H1 (cell line): ENCODE measurements around the gene AGXT2. TPM values are rescaled to one million over a fixed set of nuclear protein-coding genes. Genes with fewer than 3 reads are reported as not detected.

ENCODE experiments used
- CTCF ChIA-PET: fragments of 300-600 bp; sonication (Branson Sonifier 250); formaldehyde crosslinking; loops from one replicate; lab custom pipeline; 2021; ENCODE audit not compliant: partially characterized antibody; lab: Charles Lee
- POLR2A ChIA-PET: fragments of 300-600 bp; sonication (Branson Sonifier 250); formaldehyde crosslinking; loops from one replicate; lab custom pipeline; 2021; ENCODE audit warnings: inconsistent platforms; ENCODE audit not compliant: partially characterized antibody; lab: Charles Lee
- DNase-seq, 2 experiments: peaks; one replicate each; pipeline versions ENCODE4 v3.0.0 to v3.0.0-alpha.2; 2010 to 2022; ENCODE audit warnings: low spot score in 2 of 2, low read depth in 1 of 2, mixed read lengths in 1 of 2
- FAIRE-seq: peaks from 2 replicates; lab custom pipeline; 2011; peaks lifted over from hg19 to GRCh38; lab: Jason Lieb, UNC
- H2AFZ ChIP-seq: 2 replicates; pipeline ENCODE4 v1.8.1; 2012; ENCODE audit warnings: low read length, inconsistent platforms
- H2AK5ac ChIP-seq: 2 replicates; pipeline ENCODE4 v1.6.1; 2013; ENCODE audit warnings: low read depth, low read length
- H2BK120ac ChIP-seq: replicated peaks from 2 replicates; pipeline ENCODE3; 2013; ENCODE audit warnings: low read depth, low read length, inconsistent platforms
- H2BK12ac ChIP-seq: 2 replicates; pipeline ENCODE4 v1.6.1; 2013; ENCODE audit warnings: low read depth, low read length
- H2BK15ac ChIP-seq: 2 replicates; pipeline ENCODE4 v1.6.1; 2013; ENCODE audit warnings: low read length
- H2BK20ac ChIP-seq: 2 replicates; pipeline ENCODE4 v1.6.1; 2013; ENCODE audit warnings: low read length
- H2BK5ac ChIP-seq: 2 replicates; pipeline ENCODE4 v1.6.1; 2013; ENCODE audit warnings: low read depth, low read length
- H3K14ac ChIP-seq: 2 replicates; pipeline ENCODE4 v1.6.1; 2013; ENCODE audit warnings: inconsistent platforms; ENCODE audit not compliant: insufficient read length
- H3K18ac ChIP-seq: 2 replicates; pipeline ENCODE4 v1.6.1; 2013; ENCODE audit warnings: low read length; ENCODE audit errors: extremely low read depth
- H3K23ac ChIP-seq: 2 replicates; pipeline ENCODE4 v1.6.1; 2013; ENCODE audit warnings: inconsistent platforms; ENCODE audit not compliant: insufficient read length
- H3K23me2 ChIP-seq: 2 replicates; pipeline ENCODE4 v1.6.1; 2013; ENCODE audit warnings: low read depth, low read length
- H3K27ac ChIP-seq: 2 replicates; pipeline ENCODE4 v1.6.1; 2011; ENCODE audit warnings: low read depth, low read length, inconsistent platforms
- H3K27me3 ChIP-seq, 4 experiments: replicated peaks in 1 of 4; 1 replicate in 1 of 4; 2 replicates in 3 of 4; pipeline versions ENCODE4 v1.6.1 to v1.8.1; 2011 to 2013; ENCODE audit warnings: low read length in 3 of 4, mild to moderate bottlenecking in 3 of 4, inconsistent platforms in 2 of 4, mixed read lengths in 2 of 4, moderate library complexity in 1 of 4; ENCODE audit not compliant: control insufficient read depth in 3 of 4, insufficient read depth in 3 of 4; ENCODE audit errors: extremely low read depth in 1 of 4
- H3K36me3 ChIP-seq, 4 experiments: 2 replicates each; pipeline versions ENCODE4 v1.6.1 to v1.8.1; 2011 to 2013; ENCODE audit warnings: mild to moderate bottlenecking in 4 of 4, low read length in 3 of 4, moderate library complexity in 2 of 4, control low read depth in 1 of 4, inconsistent platforms in 1 of 4; ENCODE audit not compliant: insufficient read depth in 4 of 4, control insufficient read depth in 2 of 4
- H3K4ac ChIP-seq: replicated peaks from 2 replicates; pipeline ENCODE3; 2013; ENCODE audit warnings: low read length, low read depth, mixed read lengths, inconsistent platforms; ENCODE audit not compliant: insufficient read length
- H3K4me1 ChIP-seq, 4 experiments: replicated peaks in 1 of 4; 1 replicate in 1 of 4; 2 replicates in 3 of 4; pipeline versions ENCODE4 v1.6.1 to v1.8.1; 2011 to 2013; ENCODE audit warnings: low read length in 3 of 4, inconsistent platforms in 2 of 4, mixed read lengths in 1 of 4; ENCODE audit not compliant: insufficient read depth in 4 of 4, control insufficient read depth in 3 of 4
- H3K4me2 ChIP-seq, 2 experiments: 2 replicates each; pipeline versions ENCODE4 v1.6.1 to v1.8.1; 2011 to 2013; ENCODE audit warnings: low read depth in 2 of 2, low read length in 2 of 2, control low read depth in 1 of 2, inconsistent platforms in 1 of 2, mild to moderate bottlenecking in 1 of 2; ENCODE audit not compliant: insufficient read depth in 1 of 2
- H3K4me3 ChIP-seq, 4 experiments: fragments of 200-600, 300-600 bp in 1 of 4; sonication (generic), shearing (Covaris generic), sonication (Bioruptor Twin) in 1 of 4; 2 replicates each; pipeline versions ENCODE4 v1.5.1 to v1.8.1; 2011 to 2016; ENCODE audit warnings: low read length in 4 of 4, low read depth in 3 of 4, control low read depth in 2 of 4, inconsistent platforms in 2 of 4, mild to moderate bottlenecking in 2 of 4, mixed read lengths in 1 of 4, moderate library complexity in 1 of 4; ENCODE audit not compliant: insufficient read depth in 2 of 4; ENCODE audit errors: extremely low read depth in 1 of 4
- H3K56ac ChIP-seq: replicated peaks from 2 replicates; pipeline ENCODE3; 2013; ENCODE audit warnings: low read depth, mild to moderate bottlenecking, mixed read lengths, low read length, inconsistent platforms; ENCODE audit not compliant: insufficient read length
- H3K79me1 ChIP-seq: 2 replicates; pipeline ENCODE4 v1.6.1; 2013; ENCODE audit warnings: low read depth, low read length, control low read depth
- H3K79me2 ChIP-seq, 2 experiments: 2 replicates each; pipeline versions ENCODE4 v1.6.1 to v1.8.1; 2012 to 2013; ENCODE audit warnings: low read length in 2 of 2, mild to moderate bottlenecking in 2 of 2, inconsistent platforms in 1 of 2; ENCODE audit not compliant: insufficient read depth in 2 of 2, control insufficient read depth in 1 of 2
- H3K9ac ChIP-seq, 4 experiments: replicated peaks in 1 of 4; 1 replicate in 1 of 4; 2 replicates in 3 of 4; pipeline versions ENCODE4 v1.6.1 to v1.8.1; 2011 to 2013; ENCODE audit warnings: low read depth in 3 of 4, low read length in 3 of 4, control low read depth in 2 of 4, mild to moderate bottlenecking in 2 of 4, moderate library complexity in 2 of 4, inconsistent platforms in 1 of 4; ENCODE audit errors: extremely low read depth in 1 of 4
- H3K9me3 ChIP-seq, 2 experiments: 2 replicates each; pipeline versions ENCODE4 v1.6.1 to v1.8.1; 2012 to 2013; ENCODE audit warnings: mild to moderate bottlenecking in 2 of 2, moderate library complexity in 2 of 2, control low read depth in 1 of 2, inconsistent platforms in 1 of 2, low read depth in 1 of 2, low read length in 1 of 2, mixed read lengths in 1 of 2; ENCODE audit not compliant: insufficient read depth in 2 of 2
- H4K20me1 ChIP-seq, 2 experiments: replicated peaks in 1 of 2; 2 replicates each; pipeline versions ENCODE3 to v1.8.1; 2011 to 2013; ENCODE audit warnings: inconsistent platforms in 2 of 2, low read length in 2 of 2, mild to moderate bottlenecking in 1 of 2; ENCODE audit not compliant: insufficient read depth in 2 of 2, control insufficient read depth in 1 of 2
- H4K5ac ChIP-seq: 2 replicates; pipeline ENCODE4 v1.6.1; 2013; ENCODE audit warnings: low read length, low read depth, mixed read lengths, inconsistent platforms; ENCODE audit not compliant: insufficient read length
- H4K8ac ChIP-seq: 2 replicates; pipeline ENCODE4 v1.8.0; 2013; ENCODE audit warnings: mild to moderate bottlenecking, moderate library complexity, low read length, inconsistent platforms; ENCODE audit not compliant: insufficient read depth; ENCODE audit errors: extremely low read depth
- H4K91ac ChIP-seq: replicated peaks from 2 replicates; pipeline ENCODE3; 2013; ENCODE audit warnings: low read length, mixed read lengths, inconsistent platforms; ENCODE audit not compliant: insufficient read length
- BRCA1 ChIP-seq: IDR thresholded peaks from 2 replicates; pipeline ENCODE4 v1.6.1; 2012; ENCODE audit warnings: low read depth, low read length, improper control_type of control experiment
- CBX8 ChIP-seq: fragments of 300-800, 300-1000 bp; sonication (generic); IDR thresholded peaks from 2 replicates; pipeline ENCODE4 v1.7.1; 2016; ENCODE audit warnings: low read depth, low read length, borderline replicate concordance
- FOSL1 ChIP-seq: IDR thresholded peaks from 2 replicates; pipeline ENCODE4 v1.6.1; 2011; ENCODE audit warnings: mild to moderate bottlenecking, low read depth, low read length, moderate library complexity; ENCODE audit not compliant: insufficient read depth
- GTF2F1 ChIP-seq: IDR thresholded peaks from 2 replicates; pipeline ENCODE4 v1.6.1; 2012; ENCODE audit warnings: low read depth, low read length, improper control_type of control experiment, borderline replicate concordance
- KDM4A ChIP-seq: IDR thresholded peaks from one replicate; pipeline ENCODE4 v1.7.1; 2012; ENCODE audit warnings: low read depth, mild to moderate bottlenecking, moderate library complexity, low read length, inconsistent platforms; ENCODE audit not compliant: severe bottlenecking
- MAX ChIP-seq: IDR thresholded peaks from 2 replicates; pipeline ENCODE4 v1.6.1; 2012; ENCODE audit warnings: inconsistent platforms
- POLR2AphosphoS5 ChIP-seq: IDR thresholded peaks from 2 replicates; pipeline ENCODE4 v1.6.1; 2011; ENCODE audit warnings: low read depth, low read length
- SP1 ChIP-seq: IDR thresholded peaks from 2 replicates; pipeline ENCODE4 v1.6.1; 2011; ENCODE audit warnings: low read depth, low read length
- SRF ChIP-seq: IDR thresholded peaks from 2 replicates; pipeline ENCODE4 v1.6.1; 2011; ENCODE audit warnings: mild to moderate bottlenecking, low read depth, low read length, moderate library complexity
- TBP ChIP-seq: IDR thresholded peaks from 2 replicates; pipeline ENCODE4 v1.6.1; 2011; ENCODE audit warnings: low read depth, low read length, improper control_type of control experiment
- TEAD4 ChIP-seq: IDR thresholded peaks from 2 replicates; pipeline ENCODE4 v1.6.1; 2012; ENCODE audit warnings: low read depth, low read length, inconsistent platforms, mixed read lengths
- ZNF274 ChIP-seq: IDR thresholded peaks from 2 replicates; pipeline ENCODE4 v1.7.0; 2012; ENCODE audit warnings: low read length, borderline replicate concordance; ENCODE audit errors: extremely low read depth
- WGBS, 2 experiments: shearing (Covaris generic) in 1 of 2; methylation state at CpG; one replicate each; pipeline versions ENCODE4 v1.1.6 to v1.1.7; 2013 to 2015; ENCODE audit warnings: low lambda C conversion rate in 2 of 2, mixed read lengths in 2 of 2, inconsistent platforms in 1 of 2, low coverage in 1 of 2, missing lambda C conversion rate in 1 of 2; ENCODE audit not compliant: insufficient replicate concordance in 2 of 2, insufficient coverage in 1 of 2, insufficient read length in 1 of 2; ENCODE audit errors: extremely low coverage in 1 of 2, missing lambda C conversion rate in 1 of 2; 5-methylcytosine and 5-hydroxymethylcytosine counted together
- polyA plus RNA-seq, 7 experiments: library from polyadenylated mRNA; depleted of rRNA in 3 of 7; stranded (reverse) in 5 of 7; unstranded in 2 of 7; fragments of >200 nt in 5 of 7; fragments of 200-250 nt in 2 of 7; gene quantifications; 1 replicate in 5 of 7; 2 replicates in 1 of 7; 4 replicates in 1 of 7; pipeline versions ENCODE4 v1.2.1 to v1.2.3, GENCODE V29; 2011 to 2013; ENCODE audit warnings: missing spikeins in 2 of 7, mixed read lengths in 2 of 7
- total RNA-seq: library from RNA; stranded (reverse); fragmentation: NEBNext Ultra II Directional; extraction: Animal tissue kit (Norgen Biotek cat#: 25700); gene quantifications from 2 replicates; pipeline ENCODE4 v1.2.1, GENCODE V29; 2021

The AGXT2 gene
- total and polyA plus RNA-seq, 2 of the 8 experiments (the other 6 are each of a cell fraction or from before 2014, with no cell fraction given): not detected

- no peaks in the 10 kb centered on the region for H3K79me2 ChIP-seq
- H4K5ac ChIP-seq: no peak overlapping the region
- H2BK15ac ChIP-seq: no peak overlapping the region
- no peak overlapping the region for H3K27ac ChIP-seq
- H3K23ac ChIP-seq: no peak overlapping the region
- no peak overlapping the region for H3K56ac ChIP-seq
- no peaks in the 10 kb centered on the region for H3K23me2 ChIP-seq
- ChIA-PET CTCF (interaction anchor here (0.6 to 1.2 kb wide), 2 partner anchors 20 to 29 kb away, joined by 3 read pairs; no protein-coding TSS in a partner anchor), POLR2A (interaction anchor here (0.6 kb wide), 1 partner anchor 62 kb away, joined by 3 read pairs; no protein-coding TSS in a partner anchor)
- TF ChIP-seq BRCA1: no peak
- TF ChIP-seq SRF: no peak
- TF ChIP-seq SP1: no peak
- TF ChIP-seq TEAD4: no peak
- no peak for TF ChIP-seq TBP
- no peak for TF ChIP-seq GTF2F1
- TF ChIP-seq CBX8: no peak
- TF ChIP-seq FOSL1: no peak
- TF ChIP-seq KDM4A: no peak
- no peak for TF ChIP-seq MAX
- TF ChIP-seq ZNF274: no peak
- TF ChIP-seq POLR2AphosphoS5: no peak
- no peak overlapping the region for H3K4me2 ChIP-seq
- no peaks in the 10 kb centered on the region for H4K20me1 ChIP-seq
- H2AK5ac ChIP-seq: no peak overlapping the region
- H3K18ac ChIP-seq: no peak overlapping the region
- H3K9me3 ChIP-seq: 0 out of 4 replicates have a peak, but pooled peaks cover 0 to 6% of the 10 kb centered on the region in 2 experiments
- H2BK12ac ChIP-seq: no peak overlapping the region
- no peak overlapping the region for H3K14ac ChIP-seq
- H4K91ac ChIP-seq: no peak overlapping the region
- H3K9ac ChIP-seq: no peak overlapping the region
- no peak overlapping the region for H2BK5ac ChIP-seq
- WGBS, 2 experiments: 73% methylated on average over 4 of the region's 4 CpGs; no CpG with 5 or more reads in 1 of the 2 experiments
- DNase-seq (no peak), FAIRE-seq (no peak)
- no peak overlapping the region for H3K4ac ChIP-seq
- no peak overlapping the region for H2BK120ac ChIP-seq
- no peaks in the 10 kb centered on the region for H3K27me3 ChIP-seq
- H4K8ac ChIP-seq: no peak overlapping the region
- no peaks in the 10 kb centered on the region for H3K36me3 ChIP-seq
- no peak overlapping the region for H3K4me3 ChIP-seq
- no peaks in the 10 kb centered on the region for H3K79me1 ChIP-seq
- H2BK20ac ChIP-seq: no peak overlapping the region
- peaks cover 0 to 3% (median 0%) of the 10 kb centered on the region in 4 experiments; a peak in 2 of 7 replicates for H3K4me1 ChIP-seq
- no peak overlapping the region for H2AFZ ChIP-seq
Measured at GRCh38 chr5:34978681-34979080, 69.1 kb downstream of the AGXT2 start.
